Kidney glomerular epithelial cell (primary cell): ENCODE results near the gene CACNA1S.
A peak's percentile ranks its signal among the peaks of the same experiment; 100 is the strongest.

Experiments used
- DNase-seq: peaks from one replicate; lab custom pipeline; 2025; lab: John Stamatoyannopoulos, UW

The CACNA1S gene

GRCh38 chr1:201116091-201116490, 3.9 kb upstream of the CACNA1S start:
- DNase-seq = no peak

- DNase-seq = no peak
Measured at GRCh38 chr1:201115390-201115937, 3.2 kb upstream of the CACNA1S start.

GRCh38 chr1:201114245-201115131, 2.3 kb upstream of the CACNA1S start:
- peak; percentile 93 for DNase-seq

DNA sequence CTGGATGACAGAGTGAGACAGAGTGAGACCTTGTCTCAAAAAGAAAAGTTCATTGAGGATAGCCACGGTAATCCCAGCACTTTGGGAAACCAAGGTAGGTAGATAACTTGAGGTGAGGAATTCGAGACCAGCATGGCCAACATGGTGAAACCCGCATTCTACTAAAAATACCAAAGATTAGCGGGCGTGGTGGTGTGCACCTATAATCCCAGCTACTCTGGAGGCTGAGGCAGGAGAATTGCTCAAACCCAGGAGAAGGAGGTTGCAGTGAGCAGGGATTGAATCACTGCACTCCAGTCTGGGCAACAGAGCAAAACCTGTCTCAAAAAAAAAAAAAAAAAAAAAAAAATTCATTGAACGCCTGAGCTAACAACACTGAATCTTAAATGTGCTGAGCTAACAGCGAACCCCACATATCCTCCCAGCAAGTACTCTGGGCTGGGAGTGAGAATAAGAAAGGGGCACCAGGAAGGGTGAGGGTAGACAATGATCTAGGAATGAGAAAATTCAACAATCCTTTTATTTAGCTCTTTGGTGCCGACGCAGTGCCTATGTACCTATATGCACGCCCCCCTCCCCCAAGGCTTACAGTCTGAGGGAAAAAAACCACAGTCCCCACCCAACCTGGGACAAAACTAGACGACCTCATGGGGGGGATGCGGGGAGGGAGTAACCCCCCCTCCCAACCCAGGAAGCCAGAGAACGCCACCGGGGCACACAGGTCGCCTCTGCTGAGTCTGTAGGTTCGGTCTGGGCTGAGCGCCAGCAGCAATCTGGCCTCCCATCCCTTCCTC, 1.4 kb upstream of the CACNA1S start:
- DNase-seq = no peak

DNA sequence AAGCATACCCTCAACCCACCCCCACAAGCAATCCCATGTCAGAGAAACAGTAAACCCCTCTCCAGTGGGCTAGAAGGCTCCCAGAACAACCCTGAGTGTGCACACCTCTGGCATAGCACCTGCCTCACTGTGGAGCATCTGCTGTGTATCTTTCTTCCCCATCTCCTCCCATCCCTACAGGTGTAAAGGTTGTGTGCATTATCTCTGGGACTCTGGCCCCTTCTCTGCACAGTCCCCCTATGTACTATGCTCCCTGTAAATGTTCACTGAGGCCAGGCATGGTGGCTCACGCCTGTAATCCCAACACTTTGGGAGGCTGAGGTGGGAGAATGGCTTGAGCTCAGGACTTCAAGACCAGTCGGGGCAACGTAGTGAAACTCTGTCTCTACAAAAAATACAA, 700 bp upstream of the CACNA1S start:
- DNase-seq = no peak

DNA sequence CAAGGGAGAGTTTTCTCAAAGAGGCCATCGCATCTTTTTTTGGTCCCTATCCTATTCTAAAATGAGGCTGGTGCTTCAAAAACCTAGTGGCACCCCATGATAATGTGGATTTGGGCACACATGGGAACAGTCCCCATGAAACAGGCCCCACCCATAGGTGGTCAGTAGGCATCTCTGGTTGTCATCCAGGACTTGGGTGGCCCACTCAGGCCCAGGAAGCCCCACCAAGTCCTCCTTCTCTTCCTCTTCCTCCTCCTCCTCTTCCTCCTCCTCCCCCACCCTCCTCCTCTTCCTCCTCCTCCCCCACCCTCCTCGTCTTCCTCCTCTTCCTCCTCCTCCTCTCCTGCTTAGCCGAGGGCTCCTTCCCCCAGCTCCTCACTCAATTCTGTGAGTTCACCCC, 554 bp downstream of the CACNA1S start:
- no peak for DNase-seq

DNA sequence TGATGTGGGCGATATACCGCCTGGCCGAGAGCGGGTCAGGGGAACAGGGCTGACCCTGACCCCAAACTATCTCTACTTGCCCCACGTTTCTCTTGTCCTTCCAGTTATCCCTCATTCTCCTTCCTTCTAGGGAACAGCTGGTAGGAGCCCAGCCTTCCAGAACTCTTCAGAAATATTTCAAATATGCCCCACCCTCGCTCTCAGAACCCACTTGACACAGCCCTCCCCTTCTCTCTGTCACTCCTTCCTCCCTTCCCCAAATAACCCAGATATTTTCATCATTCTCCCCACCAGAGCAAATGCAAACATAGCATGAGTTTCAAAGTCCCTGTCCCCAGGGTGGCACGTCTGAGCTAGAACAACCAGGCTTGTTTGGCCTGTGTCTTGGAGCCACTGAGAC, 1.1 kb downstream of the CACNA1S start:
- no peak for DNase-seq

GRCh38 chr1:201110616-201111015, 1.6 kb downstream of the CACNA1S start:
- DNase-seq = no peak

DNA sequence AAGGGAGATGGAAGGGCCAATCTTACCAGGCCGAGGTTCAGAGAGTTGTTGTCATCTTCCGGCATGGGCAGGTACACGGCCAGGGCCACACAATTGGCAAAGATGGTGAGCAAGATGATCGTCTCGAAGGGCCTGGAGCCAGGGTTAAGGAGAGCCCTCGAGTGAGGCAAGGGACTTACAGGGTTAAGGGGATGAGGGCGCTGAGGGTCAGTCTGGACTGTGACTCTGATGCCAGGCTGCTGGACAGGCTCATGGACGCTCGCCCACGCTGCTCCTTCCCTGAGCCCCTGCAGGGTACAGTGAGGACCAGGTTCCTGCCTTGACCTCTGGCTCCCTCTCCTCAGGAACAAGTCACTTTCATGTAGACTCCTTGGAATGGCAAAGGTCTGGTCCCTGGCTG, 2.1 kb downstream of the CACNA1S start:
- no peak for DNase-seq

- no peak for DNase-seq
Measured at GRCh38 chr1:201109651-201110050, 2.6 kb downstream of the CACNA1S start.

- DNase-seq = no peak
Measured at GRCh38 chr1:201108614-201109013, 3.6 kb downstream of the CACNA1S start.

DNA sequence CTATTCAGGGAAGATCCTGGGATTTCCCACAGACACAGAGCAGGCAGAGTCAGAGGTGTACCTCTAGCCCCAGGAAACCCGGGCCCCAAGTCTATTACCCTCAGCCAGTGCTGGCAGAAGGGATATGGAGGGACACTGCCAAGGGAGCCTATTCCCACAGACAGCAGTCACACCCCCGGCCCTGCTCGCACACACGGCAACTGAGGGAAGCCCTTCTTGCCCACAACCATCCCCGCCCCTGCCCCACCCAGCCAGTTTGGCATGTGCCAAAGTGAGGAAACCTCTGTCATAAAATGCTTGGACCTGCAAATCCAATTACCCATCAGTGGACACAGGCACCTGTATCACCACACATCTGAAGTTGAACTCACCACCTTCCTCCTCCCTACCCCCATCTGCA, 6.5 kb downstream of the CACNA1S start:
- no peak for DNase-seq

GRCh38 chr1:201104141-201104540, 8.1 kb downstream of the CACNA1S start:
- no peak for DNase-seq

- no peak for DNase-seq
Measured at GRCh38 chr1:201103666-201104065, 8.6 kb downstream of the CACNA1S start.

DNA sequence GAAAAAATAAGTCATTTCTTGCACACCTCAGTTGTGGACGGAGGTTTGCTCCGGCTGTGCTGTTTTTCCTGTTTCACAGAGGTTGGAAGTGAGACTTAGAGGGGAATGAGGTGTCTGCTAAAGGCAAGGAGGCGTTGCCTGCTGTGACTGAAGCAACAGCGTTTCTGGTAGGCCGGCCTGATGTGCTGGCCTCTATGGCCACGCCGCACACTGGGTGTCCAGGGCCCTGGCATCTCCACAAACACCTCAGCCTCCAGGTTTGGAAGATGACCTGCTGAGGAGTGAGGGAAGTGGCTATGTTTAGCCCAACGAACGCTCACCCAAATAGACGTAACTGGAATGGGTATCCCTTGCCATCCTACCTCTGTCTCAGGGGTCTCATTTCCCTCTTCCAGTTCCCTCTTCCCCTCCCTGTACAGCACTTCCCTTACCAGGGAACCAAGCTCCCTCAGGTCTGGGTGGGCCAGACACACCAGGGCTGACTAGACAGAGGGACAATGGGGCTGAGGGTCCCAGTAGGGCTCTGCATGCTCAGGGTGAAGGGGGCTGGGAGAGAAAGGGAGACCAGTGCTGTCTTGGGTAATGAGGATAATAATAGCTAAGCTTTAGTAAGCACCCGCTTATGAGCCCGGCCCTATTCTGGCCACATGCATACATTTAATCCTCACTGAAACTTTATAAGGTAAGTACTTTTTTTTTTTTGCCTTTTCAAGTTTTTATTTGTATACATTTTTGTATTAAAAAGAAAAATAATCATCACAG, 11.9 kb downstream of the CACNA1S start:
- no peak for DNase-seq

- DNase-seq = no peak
Measured at GRCh38 chr1:201098992-201099677, 13.1 kb downstream of the CACNA1S start.

GRCh38 chr1:201096977-201097856, 15.0 kb downstream of the CACNA1S start:
- DNase-seq = no peak

DNA sequence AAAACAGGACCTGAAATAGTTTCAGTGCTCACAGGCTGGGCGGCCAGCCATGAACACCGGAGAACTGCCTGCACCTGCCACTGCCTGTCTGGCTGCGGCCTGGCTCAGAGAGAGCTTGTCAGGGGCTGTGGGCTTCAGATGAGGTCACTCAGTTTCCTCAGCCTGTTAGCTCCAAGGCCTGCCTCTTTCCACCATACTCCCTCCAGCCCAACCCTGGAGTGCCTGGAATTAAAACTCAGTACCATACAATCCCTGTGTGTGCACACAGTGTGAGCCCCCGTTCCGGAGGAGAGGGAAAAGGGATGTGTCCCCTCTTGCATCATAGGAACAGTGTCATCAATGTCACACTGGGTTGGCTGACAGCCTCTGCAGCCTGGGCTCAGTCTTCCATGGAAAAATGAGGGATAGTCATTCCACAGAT, 16.2 kb downstream of the CACNA1S start:
- no peak for DNase-seq

DNA sequence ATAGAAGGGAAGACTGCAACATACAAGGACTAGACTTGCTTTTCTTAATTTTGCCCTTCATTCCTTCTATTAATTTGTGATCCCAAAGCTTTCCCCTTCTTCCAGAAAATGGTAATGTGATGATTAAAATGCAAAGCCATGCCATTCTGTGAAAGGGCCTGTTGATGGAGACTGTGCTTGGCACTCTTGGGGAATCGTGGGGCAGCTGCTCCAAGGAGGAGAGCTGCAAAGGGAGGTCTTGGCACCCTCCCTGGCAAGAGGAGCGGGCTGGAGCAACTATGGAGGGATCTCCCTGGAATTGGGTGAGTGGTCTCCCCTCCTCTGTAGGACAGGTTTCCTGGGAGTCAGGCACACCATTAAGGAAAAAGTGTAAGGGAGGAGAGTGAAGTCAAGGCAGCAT, 16.6 kb downstream of the CACNA1S start:
- DNase-seq = no peak

- DNase-seq = no peak
Measured at GRCh38 chr1:201094832-201095231, 17.4 kb downstream of the CACNA1S start.

DNA sequence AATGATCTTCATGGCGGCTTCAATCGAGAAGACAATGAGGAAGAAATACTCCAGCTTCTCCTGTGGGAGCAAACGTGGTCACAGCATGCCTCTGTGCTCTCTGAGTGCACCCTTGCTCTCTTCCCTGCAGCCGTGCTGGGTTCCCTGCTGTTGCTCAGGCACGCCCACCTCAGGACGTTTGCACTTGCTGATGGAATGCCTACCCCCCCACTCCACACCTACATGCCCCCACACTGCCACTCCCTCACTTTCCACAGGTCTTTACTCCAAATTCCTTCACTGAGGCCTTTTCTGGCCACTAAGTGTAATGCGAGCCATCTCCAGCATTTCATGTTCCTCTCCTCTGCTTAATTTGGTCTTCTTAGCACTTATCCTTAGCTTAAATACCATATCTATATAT, 18.3 kb downstream of the CACNA1S start:
- no peak for DNase-seq
